WERI-Rb-1 (cell line): ENCODE results near the gene PANK1.

Experiments used
- DNase-seq: peaks from one replicate; pipeline ENCODE4 v3.0.0-alpha.2; 2020
- H3K27ac ChIP-seq: fragments of 250-450 bp; sonication (Bioruptor Pico); 2 replicates; pipeline ENCODE4 v1.5.1; 2020; ENCODE audit warnings: mild to moderate bottlenecking, moderate library complexity
- H3K27me3 ChIP-seq: fragments of 250-450 bp; sonication (Bioruptor Pico); 2 replicates; pipeline ENCODE4 v1.5.1; 2021; ENCODE audit warnings: mild to moderate bottlenecking, low read depth, moderate library complexity; ENCODE audit not compliant: insufficient read depth, severe bottlenecking
- H3K36me3 ChIP-seq: fragments of 250-450 bp; sonication (Bioruptor Pico); 2 replicates; pipeline ENCODE4 v1.5.1; 2020; ENCODE audit warnings: mild to moderate bottlenecking, moderate library complexity
- H3K4me3 ChIP-seq: 2 replicates; pipeline ENCODE4 v1.5.1; 2011; ENCODE audit warnings: low read depth, mild to moderate bottlenecking, control low read depth, low read length
- H3K9me3 ChIP-seq: fragments of 250-450 bp; sonication (Bioruptor Pico); 2 replicates; pipeline ENCODE4 v1.5.1; 2021; ENCODE audit warnings: mild to moderate bottlenecking, moderate library complexity; ENCODE audit not compliant: severe bottlenecking
- CTCF ChIP-seq: IDR thresholded peaks from 2 replicates; pipeline ENCODE4 v1.5.1; 2011; ENCODE audit warnings: low read depth, mild to moderate bottlenecking, control low read depth, inconsistent platforms, low read length

Gene PANK1

GRCh38 chr10:89591111-89591795 is 53.8 kb downstream of the PANK1 start:
- H3K4me3 ChIP-seq: no peak overlapping the region
- no peak for TF ChIP-seq CTCF
- DNase-seq: no peak
- H3K27ac ChIP-seq: no peak overlapping the region
- H3K9me3 ChIP-seq: no peaks in the 10 kb centered on the region
- H3K36me3 ChIP-seq: peaks cover 18% of the 10 kb centered on the region
- no peaks in the 10 kb centered on the region for H3K27me3 ChIP-seq

GRCh38 chr10:89590326-89590725 is 54.7 kb downstream of the PANK1 start:
- Histone ChIP-seq H3K27ac (no peak overlapping the region), H3K4me3 (no peak overlapping the region), H3K36me3 (peaks cover 18% of the 10 kb centered on the region), H3K27me3 (no peaks in the 10 kb centered on the region), H3K9me3 (no peaks in the 10 kb centered on the region)
- no peak for DNase-seq
- TF ChIP-seq CTCF: no peak

GRCh38 chr10:89589101-89589720 is 55.8 kb downstream of the PANK1 start:
- no peak for DNase-seq
- Histone ChIP-seq H3K36me3 (peaks cover 18% of the 10 kb centered on the region), H3K9me3 (no peaks in the 10 kb centered on the region), H3K27me3 (no peaks in the 10 kb centered on the region), H3K4me3 (no peak overlapping the region), H3K27ac (no peak overlapping the region)
- TF ChIP-seq CTCF: no peak

GRCh38 chr10:89588671-89589070 is 56.4 kb downstream of the PANK1 start:
- Histone ChIP-seq H3K27me3 (no peaks in the 10 kb centered on the region), H3K4me3 (no peak overlapping the region), H3K9me3 (no peaks in the 10 kb centered on the region), H3K36me3 (peaks cover 18% of the 10 kb centered on the region), H3K27ac (no peak overlapping the region)
- TF ChIP-seq CTCF: no peak
- no peak for DNase-seq

- Histone ChIP-seq H3K4me3 (no peak overlapping the region), H3K9me3 (no peaks in the 10 kb centered on the region), H3K27me3 (no peaks in the 10 kb centered on the region), H3K27ac (no peak overlapping the region), H3K36me3 (no peaks in the 10 kb centered on the region; the same call in none of the 2 replicates)
- no peak for TF ChIP-seq CTCF
- no peak for DNase-seq
Observed at GRCh38 chr10:89582022-89582421, 63.0 kb downstream of the PANK1 start.
